Cerebellar nuclear complex (tissue), 1 donor: Measurements from ENCODE around the gene SLC29A2.

ENCODE experiments used
- DNase-seq, 2 experiments: peaks; one replicate each; lab custom pipeline; 2025; lab: John Stamatoyannopoulos, UW

Gene SLC29A2

DNA sequence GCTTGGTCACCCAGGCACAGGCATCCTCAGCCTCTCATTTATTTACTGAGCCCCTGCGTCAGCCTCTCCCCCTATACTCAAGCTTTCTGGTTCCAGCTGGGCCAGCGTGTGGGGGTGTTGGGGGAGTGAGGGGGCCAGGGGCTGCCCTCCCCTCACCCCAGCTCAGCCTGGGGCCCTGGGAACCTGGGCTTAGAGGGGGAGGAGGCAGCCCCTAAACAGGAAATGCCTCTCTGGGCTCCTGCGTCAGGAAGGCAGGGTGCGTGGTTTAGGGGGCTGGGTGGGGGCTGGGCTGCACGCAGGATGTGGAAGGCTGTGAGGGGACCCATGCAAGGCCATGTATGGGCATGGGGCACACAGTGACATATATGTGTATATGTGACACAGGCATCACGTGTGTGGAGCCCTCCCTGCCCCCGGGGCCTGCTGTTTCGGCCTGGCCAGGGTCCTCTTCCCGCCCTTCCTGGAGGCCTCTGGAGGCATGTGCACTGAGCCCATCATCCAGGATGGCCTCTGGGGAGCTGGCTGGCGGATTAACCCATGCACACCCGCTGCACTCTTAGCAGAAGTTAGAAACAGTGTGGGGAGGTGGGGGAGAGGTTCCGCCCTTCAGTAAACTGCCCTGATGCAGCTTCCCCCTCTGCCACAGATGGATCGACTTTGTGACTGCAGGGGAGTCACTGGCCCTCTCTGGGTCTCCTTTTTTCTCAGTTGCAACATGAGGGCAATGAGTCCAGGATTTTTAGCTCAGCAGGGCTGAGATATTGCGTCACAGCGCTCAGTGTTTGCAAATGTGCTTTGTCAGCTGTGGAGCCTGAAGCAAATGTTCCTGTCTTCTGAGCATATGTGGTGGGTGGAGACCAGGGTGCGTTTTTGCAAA is 53.6 kb downstream of the SLC29A2 start:
- DNase-seq, result no peak

GRCh38 chr11:66317322-66317722 is 54.2 kb downstream of the SLC29A2 start:
- no peak for DNase-seq

- DNase-seq, result no peak
Measured at GRCh38 chr11:66316849-66317251, 54.7 kb downstream of the SLC29A2 start, which contains the start of gene CD248. TSS of gene CD248 (minus strand) at chr11:66317044. CDS start at chr11:66317027, 17 bp downstream.

- DNase-seq, result no peak
Measured at GRCh38 chr11:66315921-66316811, 55.4 kb downstream of the SLC29A2 start.

DNA sequence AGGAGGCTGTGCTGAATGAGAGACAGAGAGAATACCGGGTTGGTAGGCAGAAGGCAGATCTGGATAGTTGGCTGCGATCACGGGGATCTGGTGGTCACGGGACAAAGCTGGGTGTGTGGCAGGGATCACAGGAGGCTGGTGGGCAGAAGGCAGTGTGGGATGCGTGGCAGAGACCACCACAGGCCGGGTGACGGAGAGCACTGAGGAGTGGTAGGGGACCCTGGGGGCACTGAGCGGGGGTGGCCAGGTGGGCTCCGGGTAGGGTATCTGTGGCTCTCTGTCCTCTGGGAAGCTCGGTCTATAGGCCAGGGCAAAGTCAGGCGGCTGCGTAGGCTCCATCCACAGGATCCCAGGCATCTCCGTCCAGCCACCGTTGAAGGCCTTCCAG is 56.1 kb downstream of the SLC29A2 start:
- no peak for DNase-seq

DNA sequence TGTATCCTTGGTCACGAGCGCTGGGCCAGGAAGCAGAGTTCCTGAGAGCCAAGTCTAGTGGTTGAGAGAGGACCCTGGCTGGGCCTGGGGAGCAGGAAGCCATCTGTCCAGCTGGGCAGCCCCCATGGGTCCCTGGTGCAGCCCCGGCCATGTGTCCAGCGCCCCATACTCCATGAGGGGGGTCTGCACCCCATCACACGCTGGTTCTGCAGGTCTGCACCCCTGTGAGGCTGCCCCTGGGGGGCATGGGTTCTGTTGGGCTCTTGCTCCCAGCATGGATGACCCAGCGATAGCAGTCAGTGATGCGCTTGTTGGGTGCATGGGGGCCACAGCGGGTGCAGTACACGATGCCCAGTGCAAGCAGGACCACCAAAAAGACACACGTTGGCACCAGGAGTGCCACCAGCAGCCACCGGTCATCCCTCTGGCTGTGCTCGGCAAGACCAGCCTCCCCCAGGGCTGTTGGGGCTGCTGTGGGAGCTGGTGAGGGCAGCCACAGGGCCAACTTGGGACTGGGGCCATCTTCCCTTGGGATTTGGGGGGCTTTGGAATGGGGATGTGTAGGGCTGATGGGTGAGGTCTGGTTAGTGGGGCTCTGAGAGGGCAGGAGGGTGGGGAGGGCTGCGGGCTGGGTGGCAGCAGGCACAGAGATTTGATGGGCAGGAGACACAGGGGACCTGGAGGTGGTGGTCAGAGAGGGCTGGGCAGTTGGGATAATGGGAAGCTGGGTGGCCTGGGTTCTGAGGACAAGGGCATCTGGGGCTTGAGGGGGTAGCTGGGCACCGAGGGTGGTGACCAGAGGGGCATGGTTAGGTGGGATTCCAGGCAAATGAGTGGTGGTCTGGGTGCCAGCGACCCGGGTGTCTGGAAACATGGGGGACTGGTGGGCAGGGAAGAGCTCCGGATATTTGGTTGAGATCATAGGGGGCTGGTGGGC is 56.7 kb downstream of the SLC29A2 start:
- DNase-seq, result no peak

DNA sequence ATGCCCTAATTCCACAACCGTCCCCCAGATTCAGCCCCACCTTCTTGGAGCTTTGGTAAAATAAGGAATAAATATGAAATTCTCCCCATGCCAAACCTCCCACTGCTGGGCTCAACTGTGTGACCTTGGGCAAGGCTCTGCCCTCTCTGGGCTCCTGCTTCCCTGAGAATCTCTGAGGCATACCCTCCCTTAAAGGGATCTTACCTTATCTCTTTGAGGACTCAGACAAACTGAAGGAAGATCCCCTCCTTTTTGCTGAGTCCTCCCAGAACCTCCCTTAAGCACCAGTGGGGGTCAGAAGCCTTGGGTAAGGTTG is 57.4 kb downstream of the SLC29A2 start:
- no peak for DNase-seq

GRCh38 chr11:66313321-66314185 is 58.0 kb downstream of the SLC29A2 start:
- no peak for DNase-seq

GRCh38 chr11:66312549-66313320 is 58.8 kb downstream of the SLC29A2 start:
- DNase-seq, result peak; percentile 50 to 51
